ENCODE data around the gene HLCS. TPM values are rescaled to one million over a fixed set of nuclear protein-coding genes. Genes with fewer than 3 reads are reported as not detected.

The HLCS gene
- total and polyA plus RNA-seq, 2 of the 4 experiments (the other 2 are of a cell fraction) = 10.6 to 21.0 TPM

DNA sequence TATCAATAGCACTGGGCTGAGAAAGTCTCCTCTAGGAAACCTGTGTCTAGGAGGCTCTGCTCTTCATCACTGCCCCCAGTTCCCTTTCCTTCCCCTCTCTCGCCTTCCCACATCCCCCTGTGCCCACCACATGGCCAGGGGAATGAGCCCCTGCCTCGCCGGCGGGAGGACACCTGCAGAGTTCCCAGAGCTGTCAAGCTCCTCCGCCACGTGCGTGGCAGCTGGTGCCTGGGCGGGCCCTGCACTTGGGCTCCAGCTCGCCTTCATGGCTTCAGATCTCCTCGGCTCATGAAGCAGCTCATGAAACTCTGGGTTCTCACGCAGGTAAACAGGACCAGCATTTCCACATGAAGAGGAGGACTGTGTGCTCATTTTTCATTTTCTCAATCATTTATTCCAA is 204.8 kb downstream of the HLCS start:
- Histone ChIP-seq H3K9me3 (ENCODE audit: control insufficient read depth, insufficient read depth, low read length) (no peaks in the 10 kb centered on the region), H3K14ac (replicated peaks; ENCODE audit: low read depth, low read length) (no peak overlapping the region), H3K4ac (ENCODE audit: low read depth, low read length) (no peak overlapping the region), H3K27me3 (ENCODE audit: control insufficient read depth, insufficient read depth, low read length) (no peaks in the 10 kb centered on the region), H3K4me1 (ENCODE audit: control insufficient read depth, insufficient read depth, low read length) (no peaks in the 10 kb centered on the region), H4K20me1 (ENCODE audit: insufficient read depth, low read length) (no peaks in the 10 kb centered on the region), H3K23ac (ENCODE audit: low read depth, low read length) (no peak overlapping the region), H2AK9ac (replicated peaks; ENCODE audit: low read depth, low read length, poor library complexity) (no peak overlapping the region), H3K36me3 (ENCODE audit: control insufficient read depth, insufficient read depth, low read length) (peaks cover 2% of the 10 kb centered on the region; the same call in 1 of the 2 replicates), H3K4me3 (ENCODE audit: insufficient read depth, low read depth, low read length) (no peak overlapping the region), H3K79me1 (ENCODE audit: low read depth in 1 of 2, low read length in 2 of 2) (no peaks in the 10 kb centered on the region), H2BK20ac (ENCODE audit: low read depth, low read length) (no peak overlapping the region), H3K18ac (ENCODE audit: low read depth, low read length) (no peak overlapping the region), H3K4me2 (ENCODE audit: low read depth, low read length) (no peak overlapping the region), H4K5ac (ENCODE audit: low read depth, low read length) (no peak overlapping the region), H2AFZ (replicated peaks; ENCODE audit: low read length, poor library complexity) (no peak overlapping the region), H3K9me1 (ENCODE audit: insufficient read depth, low read length) (0 out of 2 replicates have a peak, but pooled peaks cover under 1% of the 10 kb centered on the region), H3K9ac (ENCODE audit: low read depth, low read length) (no peak overlapping the region), H2BK15ac (ENCODE audit: low read depth, low read length) (no peak overlapping the region), H3K56ac (ENCODE audit: extremely low read depth, insufficient read depth, low read length) (no peak overlapping the region), H2BK120ac (ENCODE audit: low read depth, low read length) (no peak overlapping the region), H2BK5ac (ENCODE audit: low read depth, low read length, poor library complexity, severe bottlenecking) (no peak overlapping the region), H3K27ac (ENCODE audit: insufficient read depth, low read length) (no peak overlapping the region), H2AK5ac (ENCODE audit: low read depth, low read length) (no peak overlapping the region), H4K91ac (ENCODE audit: insufficient read depth, low read depth, low read length) (no peak overlapping the region), H4K8ac (ENCODE audit: low read depth in 2 of 2, low read length in 2 of 2) (no peak overlapping the region)
- POLR2A ChIA-PET (ENCODE audit: unreplicated experiment) = no interaction called here
- dilution Hi-C loops (cut with HindIII; ENCODE audit: low sequenced_read_pairs, unreplicated experiment) (no loop called here), intact Hi-C loops (cut with micrococcal nuclease) (no loop called here), in situ Hi-C loops (cut with MboI; ENCODE audit: low sequenced_read_pairs) (no loop called here)
- no TSS peak for BruUV-seq (replicated peaks)
- 83% methylated on average over 5 of the region's 11 CpGs; no CpG with 5 or more reads in 1 of the 2 experiments for WGBS, 2 experiments (ENCODE audit: extremely low coverage in 2 of 2, insufficient read length in 1 of 2)
- no peak for TF ChIP-seq NFE2L2 (IDR thresholded peaks at IDR 0.05; ENCODE audit: low read depth, low read length)
- CTCF ChIA-PET = no interaction called here
- no peak for ATAC-seq (ENCODE audit: low read depth)
- no peak for DNase-seq

All from IMR-90 (cell line).